Common myeloid progenitor, CD34-positive (primary cell): ENCODE data around the gene LMF1.

Experiments used
- CTCF ChIA-PET: fragments of 350-600 bp; sonication (Branson Sonifier 250); formaldehyde crosslinking; loops from one replicate; lab custom pipeline; 2021; ENCODE audit warnings: antibody characterized with exemption; lab: Charles Lee
- POLR2A ChIA-PET: fragments of 350-600 bp; sonication (Branson Sonifier 250); formaldehyde crosslinking; loops from one replicate; lab custom pipeline; 2021; ENCODE audit warnings: antibody characterized with exemption; lab: Charles Lee
- DNase-seq, 3 donors: peaks; one replicate each; pipeline versions ENCODE4 v3.0.0 to v3.0.0-alpha.2; 2013
- H3K27ac ChIP-seq, 2 experiments: 1 replicate in 1 of 2; 2 replicates in 1 of 2; pipeline ENCODE4 v1.7.0; 2013; ENCODE audit warnings: inconsistent platforms in 2 of 2, low read length in 2 of 2, mild to moderate bottlenecking in 2 of 2, low read depth in 1 of 2, moderate library complexity in 1 of 2; ENCODE audit not compliant: severe bottlenecking in 2 of 2, insufficient read depth in 1 of 2, poor library complexity in 1 of 2
- H3K27me3 ChIP-seq, 5 experiments: replicated peaks in 2 of 5; 1 replicate in 3 of 5; 2 replicates in 2 of 5; pipeline versions ENCODE4 v1.6.1 to v1.7.0; 2013; ENCODE audit warnings: low read length in 4 of 5, mild to moderate bottlenecking in 2 of 5, moderate library complexity in 2 of 5, inconsistent platforms in 1 of 5; ENCODE audit not compliant: insufficient read depth in 5 of 5, control insufficient read depth in 4 of 5
- H3K36me3 ChIP-seq, 4 experiments: 1 replicate in 2 of 4; 2 replicates in 2 of 4; pipeline versions ENCODE4 v1.6.1 to v1.7.0; 2013; ENCODE audit warnings: low read length in 3 of 4, control low read depth in 1 of 4, mild to moderate bottlenecking in 1 of 4; ENCODE audit not compliant: control insufficient read depth in 4 of 4, insufficient read depth in 4 of 4
- H3K4me1 ChIP-seq, 4 experiments: 1 replicate in 3 of 4; 2 replicates in 1 of 4; pipeline versions ENCODE4 v1.6.1 to v1.7.1; 2013; ENCODE audit warnings: low read length in 3 of 4, mild to moderate bottlenecking in 3 of 4, control low read depth in 1 of 4, inconsistent platforms in 1 of 4, moderate library complexity in 1 of 4; ENCODE audit not compliant: control insufficient read depth in 4 of 4, insufficient read depth in 4 of 4; ENCODE audit errors: control extremely low read depth in 1 of 4
- H3K4me3 ChIP-seq, 7 experiments: 1 replicate in 4 of 7; 2 replicates in 3 of 7; pipeline versions ENCODE4 v1.5.1 to v1.7.0; 2013; ENCODE audit warnings: mild to moderate bottlenecking in 7 of 7, low read length in 6 of 7, moderate library complexity in 6 of 7, inconsistent platforms in 2 of 7, low read depth in 2 of 7, control low read depth in 1 of 7; ENCODE audit not compliant: insufficient read depth in 4 of 7, control insufficient read depth in 1 of 7; ENCODE audit errors: extremely low read depth in 1 of 7
- H3K9me3 ChIP-seq, 5 experiments: 1 replicate in 4 of 5; 2 replicates in 1 of 5; pipeline versions ENCODE4 v1.6.1 to v1.7.1; 2013; ENCODE audit warnings: low read length in 4 of 5, mild to moderate bottlenecking in 2 of 5, inconsistent platforms in 1 of 5, low read depth in 1 of 5, moderate library complexity in 1 of 5; ENCODE audit not compliant: control insufficient read depth in 4 of 5, insufficient read depth in 2 of 5; ENCODE audit errors: control extremely low read depth in 1 of 5
- WGBS: methylation state at CpG from one replicate; pipeline ENCODE4 v1.1.5; 2013; ENCODE audit not compliant: insufficient coverage; 5-methylcytosine and 5-hydroxymethylcytosine counted together

The LMF1 gene

GRCh38 chr16:915546-915945, 55.2 kb downstream of the LMF1 start:
- Histone ChIP-seq H3K27me3 (no peaks in the 10 kb centered on the region), H3K36me3 (peaks cover 0 to 11% (median 0%) of the 10 kb centered on the region in 4 experiments), H3K4me3 (no peak overlapping the region), H3K4me1 (no peaks in the 10 kb centered on the region), H3K9me3 (no peaks in the 10 kb centered on the region), H3K27ac (no peak overlapping the region)
- no peak for DNase-seq
- CTCF ChIA-PET, result no interaction called here
- 97% methylated on average over 16 of the region's 19 CpGs for WGBS
- POLR2A ChIA-PET, result no interaction called here

GRCh38 chr16:914440-914839, 56.3 kb downstream of the LMF1 start:
- WGBS, result 85% methylated on average over 4 of the region's 4 CpGs
- peaks cover 1 to 21% (median 7%) of the 10 kb centered on the region in 4 experiments for H3K36me3 ChIP-seq
- H3K4me3 ChIP-seq, result no peak overlapping the region
- peak in 2 of 3 donors; percentile 12 to 17 for DNase-seq
- ChIA-PET CTCF (no interaction called here), POLR2A (no interaction called here)
- H3K27ac ChIP-seq, result no peak overlapping the region
- H3K9me3 ChIP-seq, result peaks cover 0 to 6% (median 0%) of the 10 kb centered on the region in 5 experiments
- no peaks in the 10 kb centered on the region for H3K27me3 ChIP-seq
- H3K4me1 ChIP-seq, result no peaks in the 10 kb centered on the region

GRCh38 chr16:913817-914439, 56.9 kb downstream of the LMF1 start:
- H3K4me1 ChIP-seq, result no peaks in the 10 kb centered on the region
- DNase-seq, result no peak
- 98% methylated on average over 21 of the region's 26 CpGs for WGBS
- ChIA-PET CTCF (no interaction called here), POLR2A (no interaction called here)
- H3K27me3 ChIP-seq, result no peaks in the 10 kb centered on the region
- peaks cover 2 to 21% (median 11%) of the 10 kb centered on the region in 4 experiments for H3K36me3 ChIP-seq
- H3K27ac ChIP-seq, result no peak overlapping the region
- no peak overlapping the region for H3K4me3 ChIP-seq
- peaks cover 0 to 8% (median 0%) of the 10 kb centered on the region in 5 experiments for H3K9me3 ChIP-seq

- no peak for DNase-seq
- ChIA-PET CTCF (no interaction called here), POLR2A (no interaction called here)
- Histone ChIP-seq H3K4me1 (no peaks in the 10 kb centered on the region), H3K27me3 (no peaks in the 10 kb centered on the region), H3K27ac (no peak overlapping the region), H3K9me3 (peaks cover 0 to 16% (median 0%) of the 10 kb centered on the region in 5 experiments), H3K4me3 (no peak overlapping the region), H3K36me3 (peaks cover 2 to 29% (median 13%) of the 10 kb centered on the region in 4 experiments)
- WGBS, result 98% methylated on average over 55 of the region's 56 CpGs
Measured at GRCh38 chr16:912684-913613, 57.8 kb downstream of the LMF1 start.

- Histone ChIP-seq H3K27ac (no peak overlapping the region), H3K36me3 (peaks cover 5 to 35% (median 13%) of the 10 kb centered on the region in 4 experiments), H3K9me3 (peaks cover 0 to 22% (median 0%) of the 10 kb centered on the region in 5 experiments), H3K4me1 (no peaks in the 10 kb centered on the region), H3K27me3 (no peaks in the 10 kb centered on the region), H3K4me3 (no peak overlapping the region)
- CTCF ChIA-PET, result no interaction called here
- POLR2A ChIA-PET, result no interaction called here
- WGBS, result 94% methylated on average over 19 of the region's 19 CpGs
- no peak for DNase-seq
Measured at GRCh38 chr16:912322-912683, 58.5 kb downstream of the LMF1 start.

GRCh38 chr16:911604-912321, 59.0 kb downstream of the LMF1 start:
- Histone ChIP-seq H3K36me3 (peaks cover 6 to 38% (median 14%) of the 10 kb centered on the region in 4 experiments), H3K4me3 (no peak overlapping the region), H3K4me1 (no peaks in the 10 kb centered on the region), H3K9me3 (peaks cover 0 to 28% (median 1%) of the 10 kb centered on the region in 5 experiments), H3K27ac (no peak overlapping the region), H3K27me3 (no peaks in the 10 kb centered on the region)
- ChIA-PET POLR2A (no interaction called here), CTCF (no interaction called here)
- whole genome bisulfite sequencing, result 99% methylated on average over 22 of the region's 24 CpGs
- no peak for DNase-seq
